ENCODE results near the gene MYH11.
"Not testable (repeated sequence)": the region's sequence is repeated elsewhere in the genome, so short reads cannot be mapped to it uniquely, and the experiment has no call there.

Gene MYH11

DNA sequence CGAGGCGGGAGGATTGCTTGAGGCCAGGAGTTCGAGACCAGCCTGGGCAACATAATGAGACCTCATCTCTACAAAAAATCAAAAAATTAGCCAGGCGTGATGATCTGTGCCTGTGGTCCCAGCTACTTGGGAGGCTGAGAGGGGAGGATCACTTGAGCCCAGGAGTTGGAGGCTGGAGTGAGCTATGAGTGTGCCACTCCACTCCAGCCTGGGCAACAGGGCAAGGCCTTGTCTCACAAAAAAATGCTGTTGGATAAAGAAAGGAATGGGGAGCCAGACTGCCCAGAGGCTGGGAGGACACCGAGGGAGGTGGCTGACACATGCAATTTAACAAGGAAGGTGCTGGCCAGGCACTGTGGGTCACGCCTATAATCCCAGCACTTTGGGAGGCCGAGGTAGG is 47.5 kb downstream of the MYH11 start:
- DNase-seq (ENCODE audit: low spot score): not testable (repeated sequence)

DNA sequence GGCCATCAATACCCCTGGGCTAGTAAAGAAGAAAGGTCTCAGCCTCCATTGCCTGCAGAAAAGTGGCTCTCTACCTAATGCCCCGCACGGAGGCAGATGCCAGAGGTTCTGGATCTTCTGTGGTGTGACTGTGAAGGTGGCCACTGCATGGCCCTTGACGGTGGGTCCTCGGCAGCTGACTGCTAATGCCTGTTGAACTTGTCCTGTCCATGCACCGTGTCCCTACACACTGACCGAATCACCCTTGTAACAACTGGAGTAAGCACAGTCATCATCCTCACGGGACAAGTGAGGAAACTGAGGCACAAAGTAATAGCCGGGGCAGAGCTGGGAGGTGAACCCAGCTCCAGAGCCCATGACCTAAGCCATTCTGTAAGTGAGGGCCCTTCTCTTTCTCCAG is 48.8 kb downstream of the MYH11 start:
- no peak for DNase-seq (ENCODE audit: low spot score)

DNA sequence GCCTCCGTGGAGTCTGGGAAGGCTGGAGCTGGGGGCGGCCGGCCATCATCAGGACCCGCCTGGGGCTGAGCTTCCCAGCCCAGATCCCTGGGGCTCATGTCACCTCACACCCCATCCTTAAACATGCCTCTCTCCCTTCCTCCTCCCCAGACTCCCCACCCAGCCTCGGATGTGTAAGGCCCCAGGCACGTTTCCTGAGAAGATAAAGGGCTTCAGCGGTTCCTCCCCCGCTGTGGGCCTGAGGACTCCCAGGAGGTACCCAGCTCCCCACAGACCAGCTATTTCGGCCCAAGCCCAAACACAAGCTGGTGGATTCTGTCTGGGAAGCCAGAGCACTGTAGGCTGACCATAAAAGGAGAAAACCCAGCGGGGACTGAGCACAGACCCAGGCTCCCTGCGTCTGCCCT is 49.2 kb downstream of the MYH11 start:
- DNase-seq (ENCODE audit: low spot score): no peak

DNA sequence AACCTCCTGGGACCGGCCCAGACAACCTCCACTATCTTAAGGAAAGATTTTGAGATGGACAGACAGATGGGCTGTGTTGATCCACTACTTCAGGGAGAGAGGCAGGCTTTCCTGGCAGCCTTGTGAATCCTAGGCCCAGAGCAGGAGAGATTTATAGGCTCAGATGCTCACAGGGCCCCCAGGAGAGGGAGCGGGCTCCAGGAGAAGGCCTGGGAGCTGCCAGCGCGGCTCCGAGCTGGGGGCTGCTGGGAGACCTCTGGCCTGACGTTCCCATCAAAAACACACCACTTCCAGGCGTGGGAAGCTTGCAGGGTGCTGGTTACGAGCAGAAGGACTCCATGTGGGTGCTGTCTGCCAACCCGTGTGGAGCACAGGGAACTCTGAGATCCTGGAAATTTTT is 53.2 kb downstream of the MYH11 start:
- no peak for DNase-seq (ENCODE audit: low spot score)

DNA sequence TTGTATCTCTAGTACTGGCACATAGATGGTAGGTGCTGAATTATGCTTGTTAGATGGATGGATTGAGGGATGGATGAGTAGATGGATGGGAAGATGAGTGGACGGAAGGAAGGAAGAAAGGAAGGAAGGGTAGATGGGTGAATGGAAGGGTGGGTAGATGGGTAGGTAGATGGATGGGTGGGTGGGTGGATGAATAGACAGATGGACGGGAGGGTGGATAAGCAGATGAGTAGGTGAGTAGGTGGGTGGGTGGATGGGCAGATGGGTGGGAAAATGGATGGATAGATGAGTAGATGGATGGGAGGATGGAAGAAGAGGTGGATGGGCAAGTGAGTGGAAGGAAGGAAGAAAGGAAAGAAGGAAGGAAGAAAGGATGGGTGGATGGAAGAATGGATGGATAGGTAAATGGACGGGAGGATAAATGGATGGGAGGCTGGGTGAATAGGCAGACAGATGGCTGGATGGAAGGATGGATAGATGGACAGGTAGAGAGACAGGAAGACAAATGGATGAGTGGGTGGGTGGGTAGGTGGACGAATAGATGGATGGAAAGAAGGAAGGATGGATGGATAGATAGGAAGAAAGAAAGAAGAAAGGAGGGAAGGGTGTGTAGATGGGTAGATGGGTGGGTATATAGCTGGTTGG is 56.9 kb downstream of the MYH11 start:
- DNase-seq (ENCODE audit: low spot score): no peak

DNA sequence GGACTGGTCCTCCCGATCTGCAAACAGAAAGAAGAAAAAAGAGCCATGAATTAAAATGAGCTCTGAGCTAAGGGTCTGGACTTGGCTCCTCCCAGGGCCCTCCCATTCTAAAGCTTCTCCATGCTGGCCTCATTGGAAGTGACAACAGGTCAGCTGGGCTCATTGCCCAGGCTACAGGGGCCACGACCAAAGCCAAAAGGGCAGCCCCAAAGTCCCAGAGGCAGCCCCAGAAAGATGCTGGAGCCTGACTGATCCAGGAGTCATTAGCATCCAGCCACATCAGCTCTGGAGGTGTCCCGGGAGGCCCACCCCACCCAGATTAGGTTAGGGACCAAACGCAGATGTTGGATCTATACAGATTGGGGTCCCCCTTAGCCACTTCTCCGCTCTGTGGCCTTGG is 58.2 kb downstream of the MYH11 start:
- no peak for DNase-seq (ENCODE audit: low spot score)

DNA sequence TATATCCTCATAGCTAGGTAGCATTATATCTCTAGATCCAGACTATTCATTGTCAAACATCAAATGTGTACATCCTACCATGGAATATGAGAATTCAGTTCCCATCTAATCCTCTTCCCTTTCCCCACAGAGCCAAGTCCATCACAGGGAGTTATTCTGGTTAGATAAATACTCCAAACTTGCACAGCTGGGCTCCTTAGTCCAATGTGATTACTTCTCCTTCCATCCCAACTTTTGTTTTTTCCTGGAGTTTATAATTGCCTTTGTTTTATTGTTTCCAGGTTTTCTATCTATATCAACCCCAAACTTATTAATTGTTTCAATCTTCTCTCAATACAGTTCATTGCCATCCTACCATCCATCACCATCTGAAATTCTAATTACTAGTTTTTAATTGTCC is 59.9 kb downstream of the MYH11 start:
- DNase-seq (ENCODE audit: low spot score): no peak

DNA sequence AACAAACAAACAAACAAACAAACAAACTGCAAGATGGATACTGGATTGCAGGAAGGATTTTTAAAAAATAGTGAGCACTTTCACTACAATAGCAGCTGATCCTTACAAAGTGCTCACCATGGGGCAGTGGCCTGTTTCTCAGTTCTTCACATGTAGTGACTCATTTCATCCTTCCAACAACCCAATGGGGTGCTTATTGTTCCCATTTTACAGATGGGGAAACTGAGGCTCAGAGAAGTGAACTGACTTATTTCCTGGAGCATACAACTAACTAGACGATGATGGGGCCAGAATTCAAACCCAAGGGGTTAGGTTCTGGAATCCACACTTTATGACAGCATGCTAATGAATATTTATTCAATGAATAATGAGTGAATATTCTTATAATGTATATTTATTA is 61.2 kb downstream of the MYH11 start:
- no peak for DNase-seq (ENCODE audit: low spot score)

DNA sequence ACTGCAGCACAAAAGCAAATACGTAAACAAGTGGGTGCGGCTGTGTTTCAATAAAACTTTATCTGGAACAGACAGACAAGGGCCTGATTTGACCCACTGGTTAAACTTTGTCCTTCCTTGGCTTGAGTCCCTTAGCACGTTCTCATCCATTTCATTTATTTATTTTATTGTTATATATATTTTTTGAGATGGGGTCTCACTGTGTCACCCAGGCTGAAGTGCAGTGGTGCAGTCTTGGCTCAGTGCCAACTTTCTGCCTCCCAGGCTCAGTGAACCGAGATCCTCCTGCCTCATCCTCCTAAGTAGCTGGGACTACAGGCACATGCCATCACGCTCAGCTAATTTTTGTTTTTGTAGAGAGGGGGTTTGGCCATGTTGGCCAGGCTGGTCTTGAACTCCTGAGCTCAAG is 64.3 kb downstream of the MYH11 start:
- peak; percentile 10 for DNase-seq (ENCODE audit: low spot score)

DNA sequence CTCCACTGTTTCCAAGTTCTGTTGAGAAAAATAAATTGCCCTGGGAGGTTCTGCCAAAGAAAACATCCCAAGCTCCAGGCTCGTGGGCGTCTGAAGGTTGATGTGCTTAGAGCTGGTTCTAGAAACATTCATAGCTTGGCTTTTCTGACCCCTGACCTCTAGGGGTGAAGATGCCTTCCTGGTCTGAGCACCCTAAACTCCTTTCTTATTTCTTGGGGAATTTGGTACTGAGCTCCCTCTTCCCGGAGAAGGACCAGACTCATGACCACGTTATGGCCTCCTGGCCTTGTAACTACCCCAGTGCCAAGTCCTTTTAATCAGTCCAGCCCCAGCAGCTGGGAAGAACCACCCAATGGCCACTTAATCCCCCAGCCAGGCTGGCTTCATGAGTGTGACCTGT is 66.4 kb downstream of the MYH11 start:
- DNase-seq (ENCODE audit: low spot score): no peak

DNA sequence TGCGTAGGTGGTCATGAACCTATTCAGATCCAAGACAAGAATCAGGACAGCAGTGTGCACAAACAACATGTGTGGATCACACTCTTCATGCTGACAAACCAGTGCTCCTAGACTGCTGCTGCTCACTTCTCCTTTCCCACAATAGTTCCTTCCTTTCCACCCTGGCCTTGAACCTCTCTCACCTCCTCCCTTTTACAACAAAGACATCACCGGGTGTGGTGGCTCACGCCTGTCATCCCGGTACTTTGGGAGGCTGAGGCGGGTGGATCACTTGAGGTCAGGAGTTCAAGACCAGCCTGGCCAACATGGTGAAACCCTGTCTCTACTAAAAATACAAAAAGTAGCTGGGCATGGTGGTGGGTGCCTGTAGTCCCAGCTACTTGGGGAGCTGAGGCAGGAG is 67.0 kb downstream of the MYH11 start:
- not testable (repeated sequence) for DNase-seq (ENCODE audit: low spot score)

DNA sequence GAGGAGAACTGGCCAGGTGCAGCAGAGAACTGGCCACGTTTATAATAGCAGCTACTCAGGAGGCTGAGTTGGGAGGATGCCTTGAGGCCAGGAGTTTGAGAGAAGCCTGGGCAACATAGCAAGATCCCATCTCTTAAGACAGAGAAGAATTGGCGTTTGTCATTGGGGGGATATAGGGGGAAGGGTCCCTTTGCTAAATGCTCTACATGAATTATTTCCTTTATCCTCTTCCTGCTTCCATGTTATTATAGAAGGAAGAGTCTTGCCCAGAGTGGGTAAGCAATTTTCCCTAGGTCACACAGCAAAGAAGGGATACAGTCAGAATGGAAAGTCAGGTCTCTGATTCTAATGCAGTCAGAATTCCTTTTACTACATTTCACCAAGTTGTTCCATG is 68.0 kb downstream of the MYH11 start:
- no peak for DNase-seq (ENCODE audit: low spot score)

DNA sequence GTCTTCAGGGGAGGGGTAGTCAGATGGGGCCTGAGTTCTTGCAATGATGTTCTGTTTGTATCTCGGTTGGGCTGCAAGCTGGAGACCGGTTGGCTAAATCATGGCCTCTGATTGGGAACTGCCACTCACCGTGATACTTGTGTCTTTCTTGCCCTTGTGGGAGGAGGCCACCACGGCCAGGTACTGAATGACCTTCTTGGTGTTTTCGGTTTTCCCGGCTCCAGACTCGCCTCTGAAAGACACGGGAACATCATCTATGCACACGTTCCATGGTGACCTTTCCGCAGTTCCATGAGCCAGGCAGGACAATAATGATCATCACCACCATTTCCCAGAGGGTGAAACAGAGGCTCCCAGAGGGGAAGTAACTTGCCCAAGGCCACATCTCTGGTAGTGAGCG is 70.3 kb downstream of the MYH11 start:
- no peak for DNase-seq (ENCODE audit: low spot score)

DNA sequence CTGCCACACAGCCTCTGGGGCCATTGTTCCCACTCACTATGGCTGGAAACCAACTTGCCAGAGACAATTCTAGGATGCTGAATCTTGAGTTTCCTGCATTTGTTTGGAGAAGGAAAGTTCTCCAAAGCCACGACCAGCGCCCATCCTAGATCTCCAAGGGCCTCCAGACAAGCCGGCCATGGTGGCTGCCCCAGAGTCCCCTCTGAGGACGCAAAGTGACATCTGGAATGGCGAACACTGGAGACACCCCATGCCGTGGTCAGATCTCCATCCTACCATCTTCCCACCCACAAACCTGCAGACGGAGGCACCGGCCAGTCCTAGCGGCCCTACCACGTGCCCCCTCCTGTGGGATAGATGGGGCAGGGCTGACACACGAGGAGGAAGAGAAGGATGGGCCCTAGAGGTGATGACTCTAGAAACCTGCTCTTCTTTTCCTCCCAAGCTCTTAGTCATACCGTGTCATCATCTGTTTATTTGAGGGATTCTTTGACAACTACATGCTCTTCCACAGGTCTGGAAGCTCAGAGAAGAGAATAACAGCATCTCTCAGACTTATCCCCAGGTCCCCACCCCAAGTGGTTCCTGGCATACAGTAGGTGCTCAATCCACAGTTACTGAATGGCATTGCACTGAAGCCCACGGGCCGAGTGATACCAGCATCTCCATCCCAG is 71.3 kb downstream of the MYH11 start:
- no peak for DNase-seq (ENCODE audit: low spot score)

DNA sequence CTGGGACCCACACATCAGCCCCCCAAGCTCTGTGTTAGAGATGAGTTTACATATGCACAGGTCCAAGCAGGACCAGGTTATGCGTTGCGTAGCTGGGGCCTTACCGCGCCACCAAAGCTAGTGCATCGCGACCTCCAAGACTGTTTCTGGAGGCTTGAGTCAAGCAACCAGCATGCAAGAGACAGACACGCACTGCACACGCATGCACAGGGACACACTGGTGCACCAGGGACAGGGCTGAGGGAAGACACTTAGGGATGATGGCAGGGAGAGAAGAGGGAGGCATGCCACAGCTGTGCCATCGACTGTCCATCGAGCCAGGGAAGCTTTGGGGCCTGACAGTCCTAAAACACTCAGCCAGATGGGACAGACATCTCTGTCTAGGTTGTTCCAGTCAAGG is 72.8 kb downstream of the MYH11 start:
- DNase-seq (ENCODE audit: low spot score): no peak

DNA sequence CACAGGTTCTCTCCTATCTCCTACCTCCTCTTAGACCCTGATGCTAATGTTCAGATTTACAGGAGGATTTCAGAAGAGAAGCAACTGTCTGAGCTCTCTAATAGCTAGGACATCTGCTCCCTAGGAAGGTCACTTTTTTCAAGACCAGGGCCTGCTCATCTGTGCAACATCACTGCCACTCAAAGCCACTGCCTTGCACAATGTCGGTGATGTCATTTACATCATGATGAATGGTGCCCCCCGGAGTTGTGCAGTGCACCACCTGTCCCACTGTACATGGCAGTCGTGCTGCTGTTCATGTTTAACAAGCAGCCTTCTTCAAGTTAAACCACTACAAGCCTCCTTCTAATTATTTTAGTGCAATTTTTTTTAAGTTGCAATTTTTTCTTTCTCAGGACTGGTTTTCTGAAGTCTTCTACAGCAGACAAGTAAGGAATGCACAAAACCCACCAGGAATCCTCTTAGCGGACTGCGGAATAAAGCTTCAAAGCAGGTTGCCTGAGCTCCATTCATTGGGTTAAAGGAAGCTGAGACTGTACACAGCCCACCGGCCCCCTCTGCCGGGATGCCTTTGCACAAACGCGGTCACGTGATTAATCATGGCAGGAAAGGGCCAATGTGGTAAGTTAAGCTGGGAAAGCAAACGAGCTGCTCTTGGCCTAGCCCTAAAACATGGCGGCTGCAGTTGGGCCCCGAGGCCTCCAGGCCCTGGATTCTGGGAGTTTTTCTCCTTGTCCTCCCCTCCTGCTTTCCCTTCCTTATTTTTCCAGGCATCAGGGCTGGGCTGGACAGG is 74.1 kb downstream of the MYH11 start:
- DNase-seq (ENCODE audit: low spot score): no peak

DNA sequence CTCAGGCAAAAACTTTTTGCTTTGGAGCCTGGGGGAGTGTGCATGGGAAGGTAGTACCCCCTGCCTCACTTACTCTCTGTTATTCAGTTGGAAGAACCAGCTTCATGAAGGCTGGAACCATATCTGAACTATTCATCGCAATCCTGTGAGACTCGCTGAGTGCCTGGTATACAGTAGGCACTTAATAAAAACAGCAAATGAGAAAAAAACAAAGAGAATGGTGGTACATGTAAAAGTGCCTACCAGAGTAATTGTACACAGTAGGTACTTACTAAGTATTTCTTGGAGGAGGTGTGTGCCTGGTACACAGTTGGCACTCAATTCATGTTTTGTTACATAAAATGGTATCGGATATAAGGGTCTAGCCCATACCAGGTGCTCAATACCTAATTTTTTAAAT is 75.2 kb downstream of the MYH11 start:
- DNase-seq (ENCODE audit: low spot score): no peak

DNA sequence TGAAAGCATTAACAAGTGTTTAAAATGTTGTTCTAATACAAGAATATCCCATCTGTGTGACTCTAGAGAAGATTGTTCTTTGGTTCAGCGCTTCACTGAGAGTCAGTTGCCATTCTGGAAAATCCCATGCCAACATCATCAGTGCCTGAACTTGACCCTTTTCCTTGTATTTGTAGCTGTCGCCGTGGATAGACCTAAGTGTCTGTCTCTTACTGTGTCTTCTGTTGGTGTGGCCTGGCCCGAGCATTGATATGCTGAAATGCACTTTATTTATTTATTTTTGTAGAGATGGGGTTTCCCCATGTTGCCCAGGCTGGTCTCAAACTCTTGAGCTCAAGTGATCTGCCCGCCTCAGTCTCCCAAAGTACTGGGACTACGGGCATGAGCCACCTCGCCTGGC is 76.0 kb downstream of the MYH11 start:
- DNase-seq (ENCODE audit: low spot score): no peak

DNA sequence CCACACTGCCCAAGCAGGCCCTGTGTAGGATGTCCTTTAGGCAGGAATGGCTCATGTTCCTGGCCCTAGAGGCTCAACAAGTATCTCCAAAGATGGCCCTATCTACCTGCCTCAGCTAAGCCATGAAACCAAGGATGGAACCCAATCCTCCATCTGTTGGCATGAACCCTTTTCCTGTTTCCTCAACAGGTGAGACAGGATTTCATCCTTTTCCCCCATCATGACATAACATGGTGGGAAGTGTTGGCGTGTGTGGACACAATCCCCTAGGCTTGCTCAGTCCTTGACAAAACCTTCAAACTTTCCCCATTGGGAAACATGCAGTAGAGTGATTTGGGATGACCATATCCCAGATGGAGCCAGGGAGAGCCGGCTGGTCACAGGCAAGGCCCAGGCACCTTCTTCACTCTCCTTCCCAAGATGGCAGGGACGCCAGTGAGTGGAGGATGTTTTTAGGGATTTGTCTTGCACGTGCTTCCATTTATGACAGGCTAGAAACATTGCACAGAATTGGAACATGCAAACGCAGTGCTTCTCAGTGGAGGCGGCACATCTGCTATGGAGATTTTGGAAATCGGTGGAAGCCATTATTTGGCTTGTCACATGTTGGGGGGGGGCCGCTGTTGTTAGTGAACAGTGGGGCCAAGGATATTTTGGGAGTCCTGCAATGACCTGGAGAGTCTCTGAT is 77.0 kb downstream of the MYH11 start:
- DNase-seq (ENCODE audit: low spot score): no peak

DNA sequence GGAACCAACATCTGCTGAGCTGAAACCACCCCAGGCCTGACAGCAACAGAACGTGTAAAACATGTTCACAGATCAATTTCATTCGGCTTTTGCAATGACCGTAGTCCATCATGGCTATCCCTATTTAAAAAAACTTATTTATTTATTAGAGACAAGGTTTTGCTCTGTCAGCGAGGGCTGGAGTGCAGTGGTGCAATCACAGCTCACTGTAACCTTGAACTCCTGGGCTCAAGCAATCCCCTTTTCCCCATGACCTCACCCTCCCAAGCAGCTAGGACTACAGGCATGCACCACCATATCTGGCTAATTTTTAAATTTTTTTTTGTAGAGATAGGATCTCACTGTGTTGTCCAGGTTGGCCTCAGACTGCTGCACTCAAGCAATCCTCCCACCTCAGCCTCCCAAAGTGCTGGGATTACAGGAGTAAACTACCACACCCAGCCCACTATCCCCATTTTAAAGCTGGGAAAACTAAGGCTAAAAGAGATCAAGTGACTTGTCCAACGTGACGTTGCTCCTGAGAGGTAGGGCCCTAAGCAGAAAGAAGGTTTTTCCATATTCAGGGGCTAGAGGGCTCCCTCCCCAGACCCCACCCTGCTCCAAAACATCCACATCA is 77.7 kb downstream of the MYH11 start:
- no peak for DNase-seq (ENCODE audit: low spot score)

DNA sequence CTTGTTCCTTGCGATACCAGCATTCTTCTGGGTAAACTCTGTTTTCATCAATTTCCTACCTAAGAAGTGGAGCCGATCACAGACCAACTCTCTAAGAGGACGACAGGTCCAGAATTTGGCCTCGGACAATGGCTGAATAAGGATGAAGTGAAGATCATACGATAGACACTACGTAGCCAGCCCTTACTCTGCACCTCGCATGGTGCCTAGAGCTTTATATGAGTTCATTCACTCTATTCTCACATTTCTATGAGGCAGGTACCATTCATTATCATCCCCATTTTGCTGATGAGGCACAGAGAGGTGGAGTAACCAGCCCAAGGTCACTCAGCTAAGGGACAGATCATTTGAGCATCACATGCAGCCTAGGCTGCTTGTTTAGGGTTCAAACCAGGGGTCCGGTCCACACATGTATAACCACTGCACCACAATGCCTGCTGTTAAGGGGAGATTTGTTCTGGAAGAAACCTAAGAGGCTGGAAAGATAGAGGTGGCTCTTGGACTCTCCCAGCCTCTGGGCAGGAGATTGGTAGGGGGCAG is 78.6 kb downstream of the MYH11 start:
- DNase-seq (ENCODE audit: low spot score): no peak

Measured in hematopoietic multipotent progenitor cell treated with erythropoietin and hydrocortisone succinate and interleukin-3 and kit ligand, for 17 days (in vitro differentiated cells).